ENCODE results near the gene ERICH6. TPM values are rescaled to one million over a fixed set of nuclear protein-coding genes. Genes with fewer than 3 reads are reported as not detected.

Gene ERICH6
- total RNA-seq, 1 experiment from 2014 or later: 0.28 TPM

DNA sequence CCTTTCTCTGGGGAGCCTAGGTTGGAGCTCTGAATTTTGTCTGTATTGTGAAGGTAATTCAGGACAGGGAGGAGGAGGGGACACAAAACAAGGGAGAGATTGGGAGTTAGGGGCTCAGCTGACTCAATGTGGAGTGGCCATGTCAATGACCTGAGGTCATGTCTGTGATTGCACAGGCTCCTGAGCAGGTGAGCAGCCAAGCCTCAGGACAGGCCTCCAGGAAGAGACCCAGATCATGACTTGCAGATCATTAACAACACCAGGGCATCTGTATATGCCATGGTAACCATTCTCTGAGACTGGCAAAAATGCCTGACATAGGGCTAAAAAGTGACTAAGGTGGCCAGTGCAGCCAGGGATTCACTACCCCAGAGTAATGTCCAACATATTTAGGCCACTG is 20.9 kb downstream of the ERICH6 start:
- Histone ChIP-seq H3K27me3 (ENCODE audit: control insufficient read depth, insufficient read depth, low read length) (peaks cover 2% of the 10 kb centered on the region; the same call in 1 of the 2 replicates), H3K9me3 (ENCODE audit: control insufficient read depth, insufficient read depth, low read depth, low read length) (no peaks in the 10 kb centered on the region), H3K36me3 (ENCODE audit: control insufficient read depth, insufficient read depth, low read length) (no peaks in the 10 kb centered on the region), H3K4me1 (ENCODE audit: control insufficient read depth, insufficient read depth, low read length) (no peaks in the 10 kb centered on the region), H3K4me3 (ENCODE audit: low read depth in 2 of 2, low read length in 2 of 2) (no peak overlapping the region), H3K27ac (ENCODE audit: low read length) (no peak overlapping the region)
- POLR2A ChIA-PET: no interaction called here
- ATAC-seq (no peak), DNase-seq (ENCODE audit: low read depth, low spot score) (no peak)
- intact Hi-C loops (cut with micrococcal nuclease; ENCODE audit: unreplicated experiment) (loop anchor here (10.0 kb wide), 1 partner anchor 62 kb away; no protein-coding TSS in a partner anchor), in situ Hi-C loops (cut with HindIII; ENCODE audit: low pct_unique_long_range_greater_than_20kb, low sequenced_read_pairs) (no loop called here)
- BruUV-seq (replicated peaks): no TSS peak
- TF ChIP-seq, protein P1, sequence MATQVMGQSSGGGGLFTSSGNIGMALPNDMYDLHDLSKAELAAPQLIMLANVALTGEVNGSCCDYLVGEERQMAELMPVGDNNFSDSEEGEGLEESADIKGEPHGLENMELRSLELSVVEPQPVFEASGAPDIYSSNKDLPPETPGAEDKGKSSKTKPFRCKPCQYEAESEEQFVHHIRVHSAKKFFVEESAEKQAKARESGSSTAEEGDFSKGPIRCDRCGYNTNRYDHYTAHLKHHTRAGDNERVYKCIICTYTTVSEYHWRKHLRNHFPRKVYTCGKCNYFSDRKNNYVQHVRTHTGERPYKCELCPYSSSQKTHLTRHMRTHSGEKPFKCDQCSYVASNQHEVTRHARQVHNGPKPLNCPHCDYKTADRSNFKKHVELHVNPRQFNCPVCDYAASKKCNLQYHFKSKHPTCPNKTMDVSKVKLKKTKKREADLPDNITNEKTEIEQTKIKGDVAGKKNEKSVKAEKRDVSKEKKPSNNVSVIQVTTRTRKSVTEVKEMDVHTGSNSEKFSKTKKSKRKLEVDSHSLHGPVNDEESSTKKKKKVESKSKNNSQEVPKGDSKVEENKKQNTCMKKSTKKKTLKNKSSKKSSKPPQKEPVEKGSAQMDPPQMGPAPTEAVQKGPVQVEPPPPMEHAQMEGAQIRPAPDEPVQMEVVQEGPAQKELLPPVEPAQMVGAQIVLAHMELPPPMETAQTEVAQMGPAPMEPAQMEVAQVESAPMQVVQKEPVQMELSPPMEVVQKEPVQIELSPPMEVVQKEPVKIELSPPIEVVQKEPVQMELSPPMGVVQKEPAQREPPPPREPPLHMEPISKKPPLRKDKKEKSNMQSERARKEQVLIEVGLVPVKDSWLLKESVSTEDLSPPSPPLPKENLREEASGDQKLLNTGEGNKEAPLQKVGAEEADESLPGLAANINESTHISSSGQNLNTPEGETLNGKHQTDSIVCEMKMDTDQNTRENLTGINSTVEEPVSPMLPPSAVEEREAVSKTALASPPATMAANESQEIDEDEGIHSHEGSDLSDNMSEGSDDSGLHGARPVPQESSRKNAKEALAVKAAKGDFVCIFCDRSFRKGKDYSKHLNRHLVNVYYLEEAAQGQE (IDR thresholded peaks at IDR 0.05; ENCODE audit: insufficient read depth in 1 of 2, low read depth in 2 of 2, low read length in 1 of 2): no peak
- TF ChIP-seq SIN3A (IDR thresholded peaks at IDR 0.05; ENCODE audit: borderline replicate concordance, insufficient read depth, low read depth, low read length): no peak
- TF ChIP-seq, protein P2, sequence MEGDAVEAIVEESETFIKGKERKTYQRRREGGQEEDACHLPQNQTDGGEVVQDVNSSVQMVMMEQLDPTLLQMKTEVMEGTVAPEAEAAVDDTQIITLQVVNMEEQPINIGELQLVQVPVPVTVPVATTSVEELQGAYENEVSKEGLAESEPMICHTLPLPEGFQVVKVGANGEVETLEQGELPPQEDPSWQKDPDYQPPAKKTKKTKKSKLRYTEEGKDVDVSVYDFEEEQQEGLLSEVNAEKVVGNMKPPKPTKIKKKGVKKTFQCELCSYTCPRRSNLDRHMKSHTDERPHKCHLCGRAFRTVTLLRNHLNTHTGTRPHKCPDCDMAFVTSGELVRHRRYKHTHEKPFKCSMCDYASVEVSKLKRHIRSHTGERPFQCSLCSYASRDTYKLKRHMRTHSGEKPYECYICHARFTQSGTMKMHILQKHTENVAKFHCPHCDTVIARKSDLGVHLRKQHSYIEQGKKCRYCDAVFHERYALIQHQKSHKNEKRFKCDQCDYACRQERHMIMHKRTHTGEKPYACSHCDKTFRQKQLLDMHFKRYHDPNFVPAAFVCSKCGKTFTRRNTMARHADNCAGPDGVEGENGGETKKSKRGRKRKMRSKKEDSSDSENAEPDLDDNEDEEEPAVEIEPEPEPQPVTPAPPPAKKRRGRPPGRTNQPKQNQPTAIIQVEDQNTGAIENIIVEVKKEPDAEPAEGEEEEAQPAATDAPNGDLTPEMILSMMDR (IDR thresholded peaks at IDR 0.05): no peak
- TF ChIP-seq POLR2AphosphoS5 (IDR thresholded peaks at IDR 0.05; ENCODE audit: low read depth, low read length): no peak
- TF ChIP-seq TCF7L2 (IDR thresholded peaks at IDR 0.05; ENCODE audit: low read depth, low read length): no peak
- CTCF ChIA-PET: no interaction called here

DNA sequence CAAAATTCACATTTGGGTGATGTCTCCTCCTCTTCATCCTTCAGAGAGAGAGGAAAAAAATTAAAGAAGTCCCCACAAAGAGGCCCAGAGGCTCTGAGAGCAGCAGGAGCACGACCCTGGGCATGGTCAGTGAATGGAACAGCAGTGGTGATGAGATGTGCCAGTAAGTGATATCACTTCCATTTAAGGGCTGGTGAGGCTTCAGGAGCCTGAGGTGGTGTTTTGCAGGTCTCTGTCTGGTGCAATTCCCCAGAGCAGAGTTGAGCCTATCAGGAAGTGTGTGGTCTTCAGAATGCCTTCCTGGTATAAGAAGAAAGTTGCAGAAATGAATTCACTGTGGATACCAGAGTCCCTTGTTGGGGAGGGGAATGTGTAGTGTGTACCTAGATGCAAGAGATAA is 21.4 kb downstream of the ERICH6 start:
- no peak for TF ChIP-seq POLR2AphosphoS5 (IDR thresholded peaks at IDR 0.05; ENCODE audit: low read depth, low read length)
- TF ChIP-seq, protein P2 (IDR thresholded peaks at IDR 0.05): no peak
- no peak for TF ChIP-seq TCF7L2 (IDR thresholded peaks at IDR 0.05; ENCODE audit: low read depth, low read length)
- TF ChIP-seq SIN3A (IDR thresholded peaks at IDR 0.05; ENCODE audit: borderline replicate concordance, insufficient read depth, low read depth, low read length): no peak
- ATAC-seq (no peak), DNase-seq (ENCODE audit: low read depth, low spot score) (no peak)
- Histone ChIP-seq H3K4me3 (ENCODE audit: low read depth in 2 of 2, low read length in 2 of 2) (no peak overlapping the region), H3K4me1 (ENCODE audit: control insufficient read depth, insufficient read depth, low read length) (no peaks in the 10 kb centered on the region), H3K27me3 (ENCODE audit: control insufficient read depth, insufficient read depth, low read length) (peaks cover 2% of the 10 kb centered on the region; the same call in 1 of the 2 replicates), H3K9me3 (ENCODE audit: control insufficient read depth, insufficient read depth, low read depth, low read length) (no peaks in the 10 kb centered on the region), H3K27ac (ENCODE audit: low read length) (no peak overlapping the region), H3K36me3 (ENCODE audit: control insufficient read depth, insufficient read depth, low read length) (no peaks in the 10 kb centered on the region)
- intact Hi-C loops (cut with micrococcal nuclease; ENCODE audit: unreplicated experiment) (loop anchor here (10.0 kb wide), 1 partner anchor 63 kb away; no protein-coding TSS in a partner anchor), in situ Hi-C loops (cut with HindIII; ENCODE audit: low pct_unique_long_range_greater_than_20kb, low sequenced_read_pairs) (no loop called here)
- CTCF ChIA-PET: no interaction called here
- POLR2A ChIA-PET: no interaction called here
- BruUV-seq (replicated peaks): no TSS peak
